Limb (tissue), 2 donors: ENCODE results near the gene AP5B1.

Source experiments
- DNase-seq, 2 donors: peaks; one replicate each; pipeline ENCODE4 v3.0.0-alpha.2; 2016; ENCODE audit errors: extremely low spot score in 2 of 2

Gene AP5B1

DNA sequence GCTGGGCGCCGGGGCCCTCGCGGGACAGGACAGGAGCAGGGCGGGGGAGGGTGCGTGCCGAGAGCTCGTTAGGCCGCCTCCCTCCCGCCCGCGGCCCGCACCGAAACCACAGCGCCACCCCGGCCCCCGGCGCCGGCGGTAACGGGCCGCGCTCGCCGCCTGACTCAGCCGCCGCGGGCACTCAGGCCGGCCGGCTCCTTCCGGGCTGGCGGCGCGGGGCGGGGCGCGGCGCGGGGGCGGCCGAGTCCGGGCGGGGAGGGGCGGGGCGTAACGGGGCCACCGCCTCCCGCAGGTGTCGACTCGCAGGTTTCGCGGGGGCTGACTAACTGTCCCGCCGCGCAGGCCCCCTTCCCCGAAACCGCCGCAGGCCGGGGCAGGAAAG, at the start of gene AP5B1:
Gene AP5B1, minus strand, starts transcription at position 207 of the 382 bp plus-strand sequence. CDS start 385 bp downstream, outside the sequence.
- peak in 1 of 2 donors; percentile 70 for DNase-seq

DNA sequence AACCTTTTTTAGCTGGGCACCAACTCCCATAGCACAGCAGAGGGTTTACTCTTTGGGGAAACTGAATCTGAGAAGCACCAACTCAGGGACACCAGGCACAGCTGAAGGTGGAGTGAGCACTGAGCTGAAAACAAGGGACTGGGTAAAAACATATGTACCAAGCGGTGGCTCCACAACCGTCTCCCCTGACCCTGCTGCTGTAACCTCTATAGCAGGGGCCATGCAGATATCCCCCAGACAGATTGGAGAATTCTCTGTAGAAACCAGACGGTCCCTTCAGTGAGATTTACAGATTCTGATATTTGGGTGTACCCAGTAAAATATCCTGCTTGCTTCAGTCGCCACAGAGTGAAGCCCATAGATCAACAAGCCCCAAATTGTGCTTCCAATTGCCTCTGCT, 48.7 kb upstream of the AP5B1 start:
- no peak for DNase-seq

- DNase-seq = no peak
These were observed 46.4 kb upstream of the AP5B1 start for GRCh38 chr11:65826984-65827735.

DNA sequence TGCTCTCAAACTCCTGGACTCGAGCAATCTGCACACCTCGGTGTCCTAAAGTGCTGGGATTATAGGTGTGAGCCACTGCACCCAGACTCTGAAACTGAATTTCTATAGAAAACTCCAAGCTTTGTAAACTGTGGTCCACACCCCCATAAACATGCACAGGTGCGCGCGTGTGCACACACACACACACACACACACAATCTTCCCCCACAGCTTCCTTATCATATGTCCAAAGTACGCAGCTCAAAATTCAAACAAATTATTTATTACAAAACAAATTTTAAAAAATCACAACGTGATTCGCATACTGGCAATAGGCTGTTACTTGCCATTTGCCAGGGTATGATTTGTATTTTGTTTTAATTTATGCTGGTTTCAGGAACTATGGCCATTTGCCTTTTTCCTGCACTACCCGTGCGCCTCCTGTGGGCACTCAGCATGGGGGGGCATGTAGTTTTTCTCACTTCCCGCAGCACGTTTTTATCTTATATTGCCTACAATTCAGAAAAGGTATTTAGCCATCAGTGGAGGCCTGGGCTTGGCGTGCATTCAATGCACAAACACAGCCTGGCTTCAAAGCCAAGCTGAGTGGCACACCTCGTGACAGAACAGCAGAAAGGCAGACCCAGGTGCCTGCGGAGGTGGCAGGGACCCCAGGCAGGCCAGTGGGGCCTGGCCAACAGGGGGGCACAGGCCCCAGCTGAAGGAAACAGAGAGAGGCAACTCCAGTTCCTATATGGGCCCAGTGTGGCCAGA, 42.2 kb upstream of the AP5B1 start:
- DNase-seq = no peak

- no peak for DNase-seq
These were observed 40.3 kb upstream of the AP5B1 start for GRCh38 chr11:65821107-65821506.

DNA sequence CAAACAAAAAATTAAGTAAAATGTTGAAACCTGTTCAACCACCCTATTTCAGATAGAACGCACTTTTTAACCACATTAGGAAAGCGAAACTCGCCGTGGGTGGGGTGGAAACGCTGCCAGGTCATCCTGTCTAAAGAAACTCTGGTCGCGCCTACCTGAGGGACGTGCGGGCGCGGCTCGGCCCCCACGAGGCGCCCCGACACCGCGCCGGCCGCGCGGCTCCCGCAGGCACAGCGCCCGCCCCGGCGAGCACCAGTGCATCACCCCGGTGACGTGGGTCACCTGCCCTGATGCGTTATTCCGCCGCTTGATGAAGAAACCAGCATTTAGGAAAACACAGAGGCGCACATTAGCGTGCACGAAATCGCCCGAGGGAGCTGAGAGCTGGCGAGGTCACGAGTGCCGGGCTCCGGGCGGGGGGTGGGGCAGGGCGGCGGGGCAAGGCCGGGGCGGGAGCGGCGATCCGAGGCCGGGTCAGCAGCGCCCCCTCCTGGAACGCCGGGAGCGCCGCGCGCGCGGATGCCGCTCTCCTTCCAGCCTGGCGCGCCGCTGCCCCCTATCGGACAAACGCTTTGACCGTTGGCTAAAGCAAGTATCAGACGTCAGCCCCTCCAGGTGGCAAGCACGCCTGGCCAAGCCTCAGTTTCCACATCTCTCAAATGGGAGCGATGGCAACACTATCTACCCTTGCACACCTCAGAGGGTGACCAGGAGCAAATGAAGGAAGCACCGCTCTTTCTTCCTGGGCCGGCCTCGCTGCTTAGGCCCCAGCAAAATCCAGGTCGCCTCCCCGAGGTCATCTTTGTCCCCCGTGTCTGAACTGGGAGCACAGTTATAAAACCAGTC, 37.3 kb upstream of the AP5B1 start:
- peak; percentile 87 to 97 for DNase-seq

- DNase-seq = no peak
These were observed 36.6 kb upstream of the AP5B1 start for GRCh38 chr11:65817312-65817834.

- no peak for DNase-seq
These were observed 35.9 kb upstream of the AP5B1 start for GRCh38 chr11:65816696-65817095.

- no peak for DNase-seq
These were observed 34.3 kb upstream of the AP5B1 start for GRCh38 chr11:65814986-65815565.

DNA sequence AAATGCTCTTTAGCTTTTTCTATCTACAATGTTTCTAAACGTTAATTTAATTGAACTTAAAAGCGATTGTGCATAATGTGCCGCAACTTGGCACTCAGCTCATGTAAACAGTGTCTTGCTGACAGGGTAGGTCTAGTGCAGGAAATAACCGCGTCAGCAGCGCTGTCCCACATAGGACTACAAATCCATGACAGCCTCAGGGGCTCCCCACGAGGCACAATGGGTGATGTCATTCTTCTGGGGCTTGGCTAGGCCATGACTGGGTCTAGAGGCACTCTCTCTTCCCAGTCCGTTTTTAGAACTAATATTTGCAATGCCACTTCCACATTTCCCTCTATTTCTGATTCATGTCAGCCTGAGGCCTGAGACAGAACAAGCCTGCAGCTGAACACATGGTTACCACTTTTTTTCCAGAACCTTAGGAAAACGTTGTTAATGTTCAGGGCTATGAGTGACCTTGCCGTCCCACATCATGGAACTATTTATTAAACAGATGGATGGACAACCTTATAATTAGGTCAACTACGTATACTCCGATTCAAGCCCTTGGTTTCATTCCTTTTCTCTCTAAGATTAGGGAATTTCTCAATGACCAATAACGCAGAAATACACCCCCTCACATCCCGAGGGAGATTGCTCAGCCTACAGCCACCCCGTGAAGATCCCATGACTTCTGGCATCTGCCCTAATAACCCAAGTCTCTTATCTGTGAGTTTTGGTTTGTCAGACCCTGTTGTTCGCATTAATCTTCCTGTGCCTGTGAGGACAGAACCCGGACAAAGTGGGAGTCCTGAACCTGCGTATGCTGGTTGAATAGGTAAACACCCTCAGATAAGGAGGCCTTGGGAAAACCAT, 33.6 kb upstream of the AP5B1 start:
- DNase-seq = no peak

- no peak for DNase-seq
These were observed 31.1 kb upstream of the AP5B1 start for GRCh38 chr11:65811764-65812475.

DNA sequence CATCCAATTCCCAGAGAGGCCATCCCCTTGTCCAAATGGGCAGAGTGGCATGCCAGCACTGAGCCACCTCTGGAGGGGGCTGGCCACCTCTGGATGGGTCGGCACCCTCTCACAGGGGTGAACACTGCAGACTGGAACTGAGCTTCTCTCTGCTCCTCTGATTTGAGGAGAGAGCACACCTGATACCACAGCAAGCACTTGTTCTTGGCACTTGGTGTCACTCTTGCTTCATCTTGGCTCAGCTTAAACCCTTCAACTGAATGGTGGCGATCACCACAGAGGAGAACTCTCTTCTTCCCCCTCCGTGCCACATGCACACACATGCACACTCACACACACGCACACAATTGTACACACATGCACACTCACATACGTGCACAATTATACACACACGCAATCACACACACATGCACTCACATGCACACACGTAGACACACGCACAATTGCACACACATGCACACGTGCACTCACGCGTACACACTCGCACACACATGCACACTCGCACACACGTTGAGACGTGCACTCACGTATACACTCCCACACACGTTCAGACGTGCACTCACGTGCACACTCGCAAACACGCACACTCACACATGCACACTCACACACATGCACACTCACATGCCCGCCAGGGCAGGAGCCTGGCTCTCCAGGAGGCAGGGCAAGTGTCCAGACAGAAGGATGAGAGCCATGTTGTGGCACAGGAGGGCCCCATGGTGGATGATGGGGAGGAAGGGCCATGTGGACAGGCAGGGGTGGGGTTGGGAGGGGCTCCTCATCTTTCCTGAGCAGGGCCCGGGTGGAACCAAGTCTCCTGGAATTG, 29.5 kb upstream of the AP5B1 start:
- no peak for DNase-seq

DNA sequence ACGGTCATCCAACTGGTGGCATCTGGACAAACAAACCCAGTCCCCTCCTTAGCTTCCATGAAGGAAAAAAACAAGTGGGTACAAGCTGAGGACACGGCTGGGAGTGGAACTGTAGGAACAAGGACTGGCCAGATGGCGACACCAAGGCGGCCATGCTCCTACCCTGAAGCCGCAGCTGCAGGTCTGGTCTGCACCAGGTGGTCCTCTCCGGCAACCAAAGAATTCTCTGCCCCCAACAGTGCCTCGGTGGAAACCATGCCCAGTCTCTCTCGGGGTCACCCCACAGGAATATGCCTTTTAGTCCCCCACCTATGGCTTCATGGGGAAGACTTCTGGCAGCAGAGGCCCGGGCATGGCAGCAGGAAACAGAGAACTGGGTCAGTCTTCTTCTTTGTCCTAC, 28.7 kb upstream of the AP5B1 start:
- no peak for DNase-seq

DNA sequence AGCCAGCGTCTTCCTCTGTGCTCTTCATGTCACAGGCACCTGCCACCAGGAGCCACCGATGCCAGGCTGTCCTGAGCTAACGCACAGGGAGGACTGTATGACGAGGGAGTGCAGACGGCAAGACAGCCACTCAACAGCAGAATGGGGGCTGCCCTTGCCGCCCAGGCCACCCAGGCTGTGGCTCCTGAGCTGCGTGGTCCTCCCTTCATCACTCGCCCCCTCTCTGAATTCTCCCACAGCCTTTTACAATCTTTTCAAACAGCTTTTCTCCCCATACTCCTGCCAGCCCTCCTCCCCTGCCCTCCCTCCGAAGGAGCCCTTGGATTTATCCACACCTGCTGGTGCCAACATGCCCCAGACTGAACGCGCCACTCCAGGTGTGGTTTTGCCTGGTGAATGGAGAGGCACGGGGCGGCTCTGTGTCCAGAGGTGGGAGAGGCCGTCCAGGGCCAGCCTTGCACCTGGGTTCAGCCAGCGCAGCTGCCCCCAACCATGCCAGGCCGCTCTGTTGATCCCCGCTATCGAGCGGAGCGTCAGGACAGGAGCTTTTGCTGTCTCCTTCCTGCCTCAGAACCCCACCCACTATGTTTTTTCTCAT, 28.1 kb upstream of the AP5B1 start:
- DNase-seq = no peak

DNA sequence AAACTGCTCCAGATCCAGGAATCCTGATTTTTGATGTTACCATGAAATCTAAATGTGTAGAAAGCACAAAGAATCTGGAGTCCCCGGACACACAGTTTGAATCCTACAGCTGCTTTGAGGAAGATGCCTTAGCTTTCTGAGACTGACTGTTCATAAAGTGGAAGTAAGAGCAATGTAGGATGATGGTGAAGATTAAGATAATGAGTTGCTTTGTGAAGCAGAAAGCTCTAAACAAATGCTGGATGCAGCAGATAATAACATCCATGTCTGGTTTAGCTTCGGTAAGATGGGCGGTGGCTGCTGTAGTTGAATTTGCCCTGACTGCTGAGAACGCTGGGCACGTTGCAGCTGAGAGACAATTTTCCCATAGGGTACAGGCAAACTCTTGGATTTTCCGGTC, 26.2 kb upstream of the AP5B1 start:
- no peak for DNase-seq

GRCh38 chr11:65803797-65804492, 23.2 kb upstream of the AP5B1 start:
- DNase-seq = no peak

DNA sequence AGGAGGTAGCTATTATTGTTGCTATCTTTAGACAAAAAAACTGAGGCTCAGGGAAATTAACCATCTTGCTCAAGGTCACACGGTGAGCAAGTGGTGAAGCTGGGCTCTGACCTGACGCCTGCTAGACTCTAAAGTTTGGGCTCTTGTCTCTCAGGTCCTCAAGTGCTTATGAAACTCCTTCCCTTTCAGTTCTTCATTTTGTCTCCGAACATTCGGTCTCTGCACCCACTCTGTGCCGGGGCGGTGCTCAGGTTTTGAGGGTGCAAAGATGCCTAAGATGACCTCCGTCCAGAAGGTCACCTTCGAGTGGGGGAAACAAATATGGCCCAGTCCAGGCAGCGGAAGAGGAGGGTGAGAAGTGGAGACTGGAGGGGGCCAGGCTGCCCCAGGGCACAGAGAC, 22.1 kb upstream of the AP5B1 start:
- no peak for DNase-seq
